ENCODE results near the gene TWF2.

TWF2 gene

GRCh38 chr3:52240059-52240885, 1.3 kb upstream of the TWF2 start:
- peaks cover 77% of the 10 kb centered on the region for H3K4me1 ChIP-seq
- peak overlapping the region; percentile 95 for H3K4me3 ChIP-seq
- H3K27ac ChIP-seq, result peak overlapping the region; percentile 98
- no peaks in the 10 kb centered on the region for H3K27me3 ChIP-seq
- TF ChIP-seq Cebpa-rat (IDR thresholded peaks at IDR 0.05), result no peak
- peak overlapping the region; percentile 90 for H3K4me2 ChIP-seq
- H4K20me1 ChIP-seq, result peaks cover 24% of the 10 kb centered on the region
- no peaks in the 10 kb centered on the region for H3K9me3 ChIP-seq
- H3K9ac ChIP-seq, result peak overlapping the region; percentile 97
- H3K36me3 ChIP-seq, result 0 out of 2 replicates have a peak, but pooled peaks cover 4% of the 10 kb centered on the region

- Histone ChIP-seq H3K4me1 (peaks cover 75% of the 10 kb centered on the region), H3K4me2 (peak overlapping the region; percentile 90), H4K20me1 (peaks cover 24% of the 10 kb centered on the region), H3K9me3 (no peaks in the 10 kb centered on the region), H3K4me3 (peak overlapping the region; percentile 95), H3K36me3 (peaks cover 19% of the 10 kb centered on the region), H3K27me3 (no peaks in the 10 kb centered on the region), H3K9ac (peak overlapping the region; percentile 97), H3K27ac (peak overlapping the region; percentile 98)
- TF ChIP-seq Cebpa-rat (IDR thresholded peaks at IDR 0.05), result no peak
Measured at GRCh38 chr3:52238193-52238760, 681 bp downstream of the TWF2 start.

DNA sequence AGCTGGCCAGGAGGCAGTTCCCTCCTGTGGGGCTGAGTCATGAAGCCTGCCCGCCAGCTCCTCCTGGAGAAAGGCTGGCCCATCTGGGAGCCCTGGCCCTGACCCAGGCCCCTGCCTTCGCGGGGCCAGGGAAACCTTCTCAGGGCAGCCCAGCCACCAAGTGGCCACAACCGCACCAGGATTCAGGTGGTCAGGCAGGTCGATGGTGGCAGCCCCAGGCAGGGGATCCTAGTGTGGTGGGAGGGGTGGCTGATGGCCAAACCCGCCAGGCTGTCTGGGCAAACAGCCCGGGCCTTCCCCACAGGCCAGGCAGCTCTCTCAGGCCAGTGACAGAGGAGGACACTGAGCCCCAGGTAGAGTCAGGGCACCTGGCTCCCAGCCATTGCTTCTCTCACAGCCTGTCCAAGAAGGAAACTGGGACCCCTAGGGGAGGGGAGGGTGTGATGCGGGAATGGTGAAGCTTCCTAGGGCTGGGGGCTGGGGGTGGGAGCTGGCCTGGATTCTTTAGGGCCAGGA, 1.2 kb downstream of the TWF2 start:
- Histone ChIP-seq H3K4me3 (peak overlapping the region; percentile 95), H3K4me2 (peak overlapping the region; percentile 90), H3K9ac (peak overlapping the region; percentile 97), H3K27me3 (no peaks in the 10 kb centered on the region), H3K36me3 (peaks cover 19% of the 10 kb centered on the region), H3K27ac (peak overlapping the region; percentile 98), H3K4me1 (peaks cover 81% of the 10 kb centered on the region), H4K20me1 (peaks cover 24% of the 10 kb centered on the region), H3K9me3 (no peaks in the 10 kb centered on the region)
- TF ChIP-seq Cebpa-rat (IDR thresholded peaks at IDR 0.05), result no peak

- Histone ChIP-seq H3K4me2 (peak overlapping the region; percentile 90), H3K36me3 (peaks cover 19% of the 10 kb centered on the region), H3K9ac (peak overlapping the region; percentile 97), H3K4me1 (peaks cover 87% of the 10 kb centered on the region), H4K20me1 (peaks cover 26% of the 10 kb centered on the region), H3K27ac (peak overlapping the region; percentile 98), H3K4me3 (peak overlapping the region; percentile 95), H3K9me3 (no peaks in the 10 kb centered on the region), H3K27me3 (no peaks in the 10 kb centered on the region)
- no peak for TF ChIP-seq Cebpa-rat (IDR thresholded peaks at IDR 0.05)
Measured at GRCh38 chr3:52237006-52237656, 1.8 kb downstream of the TWF2 start.

DNA sequence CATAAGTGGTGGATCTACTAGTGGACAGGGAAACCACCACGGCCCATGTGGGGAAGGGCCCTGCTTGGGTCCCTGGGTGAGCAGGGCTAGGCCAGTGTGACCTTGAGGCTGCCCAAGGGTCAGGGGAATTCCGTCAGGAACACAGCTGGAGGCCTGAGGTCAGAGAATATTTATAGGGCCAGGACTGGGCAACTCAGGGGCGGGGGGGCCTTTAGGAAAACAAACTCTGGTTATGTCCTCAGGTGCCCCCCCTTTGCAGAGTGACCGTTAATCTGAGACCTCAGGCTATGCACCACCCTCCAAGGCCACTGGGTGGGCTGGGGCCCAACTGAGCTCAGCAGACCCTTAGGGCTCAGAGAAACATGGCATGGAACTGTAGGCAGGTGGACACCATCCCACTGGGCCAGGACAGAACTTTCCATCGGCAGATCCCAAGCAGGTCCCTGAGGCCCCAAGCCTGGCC, 2.5 kb downstream of the TWF2 start:
- H3K27ac ChIP-seq, result 0 out of 2 replicates have a peak overlapping the region, but pooled peaks have one; percentile 98
- H3K9ac ChIP-seq, result peak overlapping the region; percentile 97; the same call in 1 of the 2 replicates
- H3K9me3 ChIP-seq, result no peaks in the 10 kb centered on the region
- H3K4me2 ChIP-seq, result peak overlapping the region; percentile 90
- no peaks in the 10 kb centered on the region for H3K27me3 ChIP-seq
- peaks cover 33% of the 10 kb centered on the region for H4K20me1 ChIP-seq
- H3K4me1 ChIP-seq, result peaks cover 88% of the 10 kb centered on the region
- peaks cover 19% of the 10 kb centered on the region for H3K36me3 ChIP-seq
- no peak overlapping the region for H3K4me3 ChIP-seq
- TF ChIP-seq Cebpa-rat (IDR thresholded peaks at IDR 0.05), result no peak

DNA sequence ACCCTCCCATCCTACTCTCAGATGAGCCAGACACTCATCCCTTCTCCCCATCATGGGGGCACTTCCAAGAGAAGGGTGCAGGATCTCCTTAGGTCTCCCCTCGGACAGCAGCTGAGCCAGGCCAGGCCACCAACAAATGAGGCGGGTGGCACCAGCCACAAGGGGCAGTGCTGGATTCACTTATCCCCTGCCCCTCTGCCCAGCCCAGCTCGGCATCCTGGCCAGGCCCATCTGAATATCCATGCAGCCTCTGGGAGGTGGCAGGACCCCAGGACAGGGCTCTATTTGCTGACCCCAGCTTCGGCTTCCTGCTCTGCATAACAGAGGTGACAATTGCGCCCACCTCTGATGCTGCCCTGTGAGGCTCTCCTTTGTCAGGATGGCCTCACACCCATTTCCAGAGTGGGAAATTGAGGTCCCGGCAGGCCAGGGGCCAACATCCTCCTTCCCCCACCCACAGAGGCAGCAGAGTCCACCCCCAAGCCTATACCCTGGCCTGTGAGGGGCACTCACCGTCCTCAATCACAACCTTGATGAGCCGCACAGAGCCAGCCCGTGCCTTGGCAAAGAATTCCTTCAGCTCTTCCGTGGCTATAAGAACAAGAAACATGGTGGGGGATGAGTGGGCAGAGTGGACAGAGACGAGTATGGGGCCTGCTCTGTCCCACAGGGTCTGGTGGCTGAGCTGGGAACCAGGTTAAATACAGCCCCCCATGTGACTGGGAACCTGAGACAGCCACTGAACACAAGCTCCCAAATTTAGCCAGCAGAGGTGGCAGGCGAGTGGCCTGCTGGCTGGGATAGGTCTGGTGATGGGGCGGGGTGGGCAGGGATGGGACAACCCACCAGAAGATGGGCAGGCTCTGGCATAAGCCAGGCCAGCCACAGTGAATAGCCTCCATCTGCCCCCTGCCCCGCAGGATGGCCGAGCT, 4.2 kb downstream of the TWF2 start:
- Histone ChIP-seq H3K36me3 (peaks cover 36% of the 10 kb centered on the region), H3K27ac (peak overlapping the region; percentile 3; the same call in 1 of the 2 replicates), H4K20me1 (peaks cover 45% of the 10 kb centered on the region), H3K9me3 (no peaks in the 10 kb centered on the region), H3K4me2 (0 out of 2 replicates have a peak overlapping the region, but pooled peaks have one; percentile 17), H3K4me3 (no peak overlapping the region), H3K4me1 (peaks cover 88% of the 10 kb centered on the region), H3K9ac (no peak overlapping the region), H3K27me3 (no peaks in the 10 kb centered on the region)
- TF ChIP-seq Cebpa-rat (IDR thresholded peaks at IDR 0.05), result no peak

DNA sequence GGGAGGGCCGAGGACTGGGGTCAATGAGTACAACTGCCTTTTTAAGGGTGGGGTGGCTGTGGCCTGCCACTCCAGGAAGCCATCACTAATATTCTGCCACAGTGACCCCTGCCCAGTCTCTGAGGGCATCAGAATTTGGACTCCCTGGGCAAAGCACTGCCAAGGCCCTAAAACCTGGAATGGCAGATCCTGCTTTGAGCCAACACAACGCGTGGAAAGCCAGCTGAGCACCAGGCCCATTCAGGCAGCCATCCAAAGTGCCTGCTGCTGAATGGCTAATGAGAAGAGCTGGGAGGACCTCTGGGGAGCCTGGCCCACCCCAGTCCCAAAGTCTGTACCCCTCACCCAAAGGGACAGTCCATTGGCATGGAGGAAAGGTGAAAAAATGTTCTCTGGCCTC, 5.0 kb downstream of the TWF2 start:
- peaks cover 44% of the 10 kb centered on the region for H3K36me3 ChIP-seq
- H3K9ac ChIP-seq, result no peak overlapping the region
- no peak for TF ChIP-seq Cebpa-rat (IDR thresholded peaks at IDR 0.05)
- peaks cover 45% of the 10 kb centered on the region for H4K20me1 ChIP-seq
- H3K9me3 ChIP-seq, result no peaks in the 10 kb centered on the region
- H3K4me2 ChIP-seq, result peak overlapping the region; percentile 28; the same call in 1 of the 2 replicates
- H3K27ac ChIP-seq, result peak overlapping the region; percentile 3; the same call in 1 of the 2 replicates
- H3K4me3 ChIP-seq, result no peak overlapping the region
- peaks cover 89% of the 10 kb centered on the region for H3K4me1 ChIP-seq
- H3K27me3 ChIP-seq, result no peaks in the 10 kb centered on the region

DNA sequence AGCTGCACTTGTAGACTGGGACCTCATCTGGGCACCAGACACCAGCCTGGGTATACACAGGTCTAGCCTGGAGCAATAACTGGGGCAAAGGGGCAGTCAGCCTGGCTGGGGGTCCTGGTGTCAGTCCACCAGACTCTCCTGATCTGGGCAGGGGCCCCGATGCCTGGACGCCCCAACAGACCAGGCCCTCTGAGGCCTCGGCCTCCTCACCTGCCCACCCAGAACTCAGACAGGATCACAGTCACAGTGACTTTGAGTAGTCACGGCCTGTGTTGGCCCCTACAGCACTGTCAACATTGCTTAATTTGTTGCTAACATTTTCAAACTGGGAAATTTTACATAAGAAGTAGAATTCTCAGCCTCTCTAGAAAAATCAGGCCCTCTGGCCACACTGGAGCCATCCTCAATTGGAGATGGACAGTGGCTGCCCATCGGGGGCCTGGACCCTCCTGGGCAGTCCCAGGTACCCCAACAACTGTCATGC, 5.8 kb downstream of the TWF2 start:
- peak overlapping the region; percentile 81 for H3K4me2 ChIP-seq
- no peaks in the 10 kb centered on the region for H3K9me3 ChIP-seq
- H3K4me3 ChIP-seq, result peak overlapping the region; percentile 47; the same call in 1 of the 2 replicates
- peaks cover 95% of the 10 kb centered on the region for H3K4me1 ChIP-seq
- H3K9ac ChIP-seq, result peak overlapping the region; percentile 67
- H4K20me1 ChIP-seq, result peaks cover 40% of the 10 kb centered on the region
- no peak for TF ChIP-seq Cebpa-rat (IDR thresholded peaks at IDR 0.05)
- H3K27me3 ChIP-seq, result no peaks in the 10 kb centered on the region
- peaks cover 52% of the 10 kb centered on the region for H3K36me3 ChIP-seq
- H3K27ac ChIP-seq, result peak overlapping the region; percentile 86

Data from BLaER1 (cell line).